ENCODE measurements around the gene ZDHHC14.

The ZDHHC14 gene

GRCh38 chr6:157549468-157549745 lies 168.4 kb downstream of the ZDHHC14 start:
- TF ChIP-seq, protein P1, sequence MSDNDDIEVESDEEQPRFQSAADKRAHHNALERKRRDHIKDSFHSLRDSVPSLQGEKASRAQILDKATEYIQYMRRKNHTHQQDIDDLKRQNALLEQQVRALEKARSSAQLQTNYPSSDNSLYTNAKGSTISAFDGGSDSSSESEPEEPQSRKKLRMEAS (IDR thresholded peaks at IDR 0.05; ENCODE audit: low read depth, low read length): no peak
- TF ChIP-seq MYC (IDR thresholded peaks at IDR 0.05; ENCODE audit: low read depth, low read length) (no peak), POLR2A (IDR thresholded peaks at IDR 0.05; ENCODE audit: extremely low read depth, insufficient read length) (no peak)
- TF ChIP-seq, protein P2, sequence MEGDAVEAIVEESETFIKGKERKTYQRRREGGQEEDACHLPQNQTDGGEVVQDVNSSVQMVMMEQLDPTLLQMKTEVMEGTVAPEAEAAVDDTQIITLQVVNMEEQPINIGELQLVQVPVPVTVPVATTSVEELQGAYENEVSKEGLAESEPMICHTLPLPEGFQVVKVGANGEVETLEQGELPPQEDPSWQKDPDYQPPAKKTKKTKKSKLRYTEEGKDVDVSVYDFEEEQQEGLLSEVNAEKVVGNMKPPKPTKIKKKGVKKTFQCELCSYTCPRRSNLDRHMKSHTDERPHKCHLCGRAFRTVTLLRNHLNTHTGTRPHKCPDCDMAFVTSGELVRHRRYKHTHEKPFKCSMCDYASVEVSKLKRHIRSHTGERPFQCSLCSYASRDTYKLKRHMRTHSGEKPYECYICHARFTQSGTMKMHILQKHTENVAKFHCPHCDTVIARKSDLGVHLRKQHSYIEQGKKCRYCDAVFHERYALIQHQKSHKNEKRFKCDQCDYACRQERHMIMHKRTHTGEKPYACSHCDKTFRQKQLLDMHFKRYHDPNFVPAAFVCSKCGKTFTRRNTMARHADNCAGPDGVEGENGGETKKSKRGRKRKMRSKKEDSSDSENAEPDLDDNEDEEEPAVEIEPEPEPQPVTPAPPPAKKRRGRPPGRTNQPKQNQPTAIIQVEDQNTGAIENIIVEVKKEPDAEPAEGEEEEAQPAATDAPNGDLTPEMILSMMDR (IDR thresholded peaks at IDR 0.05; ENCODE audit: low read depth, low read length): no peak
- no peak for DNase-seq (ENCODE audit: low read depth)
- no peak overlapping the region for H3K4me3 ChIP-seq (ENCODE audit: low read depth, low read length)

DNA sequence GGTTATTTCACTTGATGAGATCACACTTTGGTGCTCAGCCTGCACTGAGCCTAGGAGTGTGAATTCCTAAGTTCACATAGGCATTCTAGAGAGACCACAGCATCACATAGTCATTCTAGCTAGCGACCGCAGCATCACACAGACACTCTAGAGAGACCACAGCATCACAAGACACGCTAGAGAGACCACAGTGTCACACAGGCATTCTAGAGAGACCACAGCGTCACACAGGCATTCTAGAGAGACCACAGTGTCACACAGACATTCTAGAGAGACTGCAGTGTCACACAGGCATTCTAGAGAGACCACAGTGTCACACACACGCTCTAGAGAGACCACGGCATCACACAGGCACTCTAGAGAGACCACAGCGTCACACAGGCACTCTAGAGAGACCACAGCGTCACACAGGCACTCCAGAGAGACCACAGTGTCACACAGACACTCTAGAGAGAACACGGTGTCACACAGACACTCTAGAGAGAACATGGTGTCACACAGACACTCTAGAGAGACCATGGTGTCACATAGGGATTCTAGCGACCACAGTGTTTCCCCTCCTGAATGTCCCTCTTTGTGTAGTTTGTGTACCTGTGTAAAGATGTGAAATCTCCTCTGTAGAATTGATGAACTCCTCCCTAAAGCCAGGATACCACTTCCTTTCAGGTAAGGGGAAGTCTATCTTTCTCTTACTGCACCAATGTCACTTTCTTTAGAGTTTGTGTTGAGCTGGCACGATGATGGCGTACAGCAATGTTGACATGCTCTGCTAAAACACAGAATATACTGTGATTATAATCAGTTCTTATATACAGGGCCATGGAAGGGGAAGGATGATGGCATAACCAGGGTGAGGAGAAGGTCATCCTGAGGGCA lies 169.4 kb downstream of the ZDHHC14 start:
- TF ChIP-seq, protein P2 (IDR thresholded peaks at IDR 0.05; ENCODE audit: low read depth, low read length): no peak
- TF ChIP-seq POLR2A (IDR thresholded peaks at IDR 0.05; ENCODE audit: extremely low read depth, insufficient read length): no peak
- TF ChIP-seq MYC (IDR thresholded peaks at IDR 0.05; ENCODE audit: low read depth, low read length): no peak
- TF ChIP-seq, protein P1 (IDR thresholded peaks at IDR 0.05; ENCODE audit: low read depth, low read length): no peak
- H3K4me3 ChIP-seq (ENCODE audit: low read depth, low read length): no peak overlapping the region
- DNase-seq (ENCODE audit: low read depth): no peak

- no peak for TF ChIP-seq POLR2A (IDR thresholded peaks at IDR 0.05; ENCODE audit: extremely low read depth, insufficient read length)
- TF ChIP-seq, protein P1 (IDR thresholded peaks at IDR 0.05; ENCODE audit: low read depth, low read length): no peak
- TF ChIP-seq MYC (IDR thresholded peaks at IDR 0.05; ENCODE audit: low read depth, low read length): no peak
- TF ChIP-seq, protein P2 (IDR thresholded peaks at IDR 0.05; ENCODE audit: low read depth, low read length): no peak
- no peak for DNase-seq (ENCODE audit: low read depth)
- no peak overlapping the region for H3K4me3 ChIP-seq (ENCODE audit: low read depth, low read length)
Measured at GRCh38 chr6:157551041-157551832, 170.2 kb downstream of the ZDHHC14 start.

DNA sequence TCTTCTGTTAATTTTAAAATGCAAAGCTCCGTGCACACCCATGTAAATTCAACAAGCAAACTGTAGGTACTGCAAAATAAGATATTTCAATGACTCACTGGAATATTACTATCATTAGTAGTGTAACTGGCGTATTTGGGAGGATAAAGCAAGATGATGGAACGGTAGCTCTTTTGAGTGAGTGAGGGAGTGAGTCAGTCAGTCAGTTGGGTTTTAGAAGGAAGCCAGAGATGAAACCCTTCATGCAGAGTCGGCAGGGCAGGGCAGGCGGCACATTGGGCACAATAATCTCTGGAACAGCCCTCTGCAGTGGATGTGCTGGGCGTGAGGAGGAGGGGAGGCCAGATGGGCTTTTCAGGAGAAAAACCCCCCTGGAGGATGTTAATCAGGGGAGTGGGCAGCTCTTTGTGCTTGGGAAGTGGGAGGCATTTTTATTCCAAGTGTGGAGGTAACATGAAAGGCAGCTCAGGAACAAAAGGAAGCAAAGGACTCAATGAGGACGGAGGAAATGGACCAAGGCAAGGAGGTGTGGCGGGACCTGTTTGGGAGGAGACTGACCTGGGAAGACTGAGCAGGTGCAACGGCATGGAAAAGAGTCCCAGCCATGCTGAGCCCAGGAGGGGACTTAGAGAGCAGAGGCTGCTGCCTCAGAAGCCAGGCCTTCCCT lies 171.2 kb downstream of the ZDHHC14 start:
- TF ChIP-seq MYC (IDR thresholded peaks at IDR 0.05; ENCODE audit: low read depth, low read length) (no peak), POLR2A (IDR thresholded peaks at IDR 0.05; ENCODE audit: extremely low read depth, insufficient read length) (no peak)
- TF ChIP-seq, protein P2 (IDR thresholded peaks at IDR 0.05; ENCODE audit: low read depth, low read length): no peak
- TF ChIP-seq, protein P1 (IDR thresholded peaks at IDR 0.05; ENCODE audit: low read depth, low read length): no peak
- no peak overlapping the region for H3K4me3 ChIP-seq (ENCODE audit: low read depth, low read length)
- DNase-seq (ENCODE audit: low read depth): no peak

- TF ChIP-seq, protein P2 (IDR thresholded peaks at IDR 0.05; ENCODE audit: low read depth, low read length): no peak
- H3K4me3 ChIP-seq (ENCODE audit: low read depth, low read length): no peak overlapping the region
- DNase-seq (ENCODE audit: low read depth): no peak
Measured at GRCh38 chr6:157552820-157553485, 172.0 kb downstream of the ZDHHC14 start.

Data from NB4 (cell line).